ENCODE data around the gene TUBA1C.
"Not testable (repeated sequence)": the region's sequence is repeated elsewhere in the genome, so short reads cannot be mapped to it uniquely, and the experiment has no call there.

Gene TUBA1C

DNA sequence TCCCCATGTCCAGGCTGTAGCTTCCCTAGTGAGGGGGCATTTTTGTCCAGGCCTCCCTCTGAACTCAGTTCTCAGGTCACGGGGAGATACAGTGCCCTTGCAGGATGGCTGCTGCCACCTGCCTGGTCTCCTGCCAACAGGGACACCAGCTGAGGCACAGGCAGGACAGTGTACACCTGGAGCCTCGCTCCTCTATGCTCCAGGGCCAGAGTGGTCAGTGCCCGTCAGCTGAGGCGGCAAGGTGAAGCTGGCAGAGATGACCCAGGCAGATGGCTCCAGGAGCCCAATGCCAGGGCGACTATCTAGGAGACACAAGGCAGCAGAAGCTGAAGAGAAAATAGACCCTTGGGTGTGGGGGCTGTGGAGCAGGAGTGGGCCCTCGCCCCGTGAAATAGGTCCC, 12.6 kb downstream of the TUBA1C start:
- TF ChIP-seq, protein P1, sequence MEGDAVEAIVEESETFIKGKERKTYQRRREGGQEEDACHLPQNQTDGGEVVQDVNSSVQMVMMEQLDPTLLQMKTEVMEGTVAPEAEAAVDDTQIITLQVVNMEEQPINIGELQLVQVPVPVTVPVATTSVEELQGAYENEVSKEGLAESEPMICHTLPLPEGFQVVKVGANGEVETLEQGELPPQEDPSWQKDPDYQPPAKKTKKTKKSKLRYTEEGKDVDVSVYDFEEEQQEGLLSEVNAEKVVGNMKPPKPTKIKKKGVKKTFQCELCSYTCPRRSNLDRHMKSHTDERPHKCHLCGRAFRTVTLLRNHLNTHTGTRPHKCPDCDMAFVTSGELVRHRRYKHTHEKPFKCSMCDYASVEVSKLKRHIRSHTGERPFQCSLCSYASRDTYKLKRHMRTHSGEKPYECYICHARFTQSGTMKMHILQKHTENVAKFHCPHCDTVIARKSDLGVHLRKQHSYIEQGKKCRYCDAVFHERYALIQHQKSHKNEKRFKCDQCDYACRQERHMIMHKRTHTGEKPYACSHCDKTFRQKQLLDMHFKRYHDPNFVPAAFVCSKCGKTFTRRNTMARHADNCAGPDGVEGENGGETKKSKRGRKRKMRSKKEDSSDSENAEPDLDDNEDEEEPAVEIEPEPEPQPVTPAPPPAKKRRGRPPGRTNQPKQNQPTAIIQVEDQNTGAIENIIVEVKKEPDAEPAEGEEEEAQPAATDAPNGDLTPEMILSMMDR (IDR thresholded peaks at IDR 0.05; ENCODE audit: insufficient read depth, missing control alignments), result no peak
- no peak for DNase-seq (ENCODE audit: insufficient read length, low spot score)
- FAIRE-seq, result no peak

- FAIRE-seq, result no peak
- no peak for DNase-seq (ENCODE audit: insufficient read length, low spot score)
- TF ChIP-seq, protein P1 (IDR thresholded peaks at IDR 0.05; ENCODE audit: insufficient read depth, missing control alignments), result no peak
Measured at GRCh38 chr12:49279706-49280159, 14.9 kb downstream of the TUBA1C start.

DNA sequence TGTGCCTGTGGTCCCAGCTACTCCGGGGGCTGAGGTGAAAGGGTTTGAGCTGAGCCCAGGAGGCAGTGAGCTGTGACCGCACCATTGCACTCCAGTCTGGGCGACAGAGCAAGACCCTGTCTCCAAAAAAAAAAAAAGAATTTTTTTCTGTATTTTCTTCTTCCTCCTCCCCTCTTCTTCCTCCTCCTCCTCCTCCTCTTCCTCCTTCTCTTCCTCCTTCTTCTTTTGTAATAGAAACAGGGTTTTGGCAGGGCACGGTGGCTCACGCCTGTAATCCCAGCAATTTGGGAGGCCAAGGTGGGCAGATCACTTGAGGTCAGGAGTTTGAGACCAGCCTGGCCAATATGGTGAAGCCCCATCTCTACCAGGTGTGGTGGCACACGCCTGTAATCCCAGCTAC, 15.7 kb downstream of the TUBA1C start:
- FAIRE-seq; DNase-seq (ENCODE audit: insufficient read length, low spot score): not testable (repeated sequence)

DNA sequence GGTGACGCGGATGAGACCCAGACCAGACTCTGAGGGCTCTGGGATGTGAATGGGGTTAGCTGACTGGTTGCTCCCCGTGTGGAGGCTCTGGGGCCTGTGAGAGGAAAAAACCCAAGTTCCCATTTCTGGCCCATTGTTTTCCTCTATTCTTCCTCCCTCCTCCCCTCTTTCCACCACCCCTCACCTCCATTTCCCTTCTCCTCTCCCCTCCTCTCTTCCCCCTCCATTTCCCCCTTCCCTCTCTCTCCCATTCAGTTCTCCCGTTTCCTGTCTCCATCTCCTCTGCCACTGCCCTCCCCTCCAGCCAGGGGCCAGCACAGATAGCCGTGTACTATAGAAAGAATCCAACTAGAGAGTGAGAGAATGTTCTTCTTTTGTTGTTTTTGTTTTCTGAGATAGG, 17.4 kb downstream of the TUBA1C start:
- FAIRE-seq, result no peak
- no peak for DNase-seq (ENCODE audit: insufficient read length, low spot score)
- TF ChIP-seq, protein P1 (IDR thresholded peaks at IDR 0.05; ENCODE audit: insufficient read depth, missing control alignments), result no peak

GRCh38 chr12:49282740-49283375, 18.0 kb downstream of the TUBA1C start:
- DNase-seq (ENCODE audit: insufficient read length, low spot score); FAIRE-seq: not testable (repeated sequence)

DNA sequence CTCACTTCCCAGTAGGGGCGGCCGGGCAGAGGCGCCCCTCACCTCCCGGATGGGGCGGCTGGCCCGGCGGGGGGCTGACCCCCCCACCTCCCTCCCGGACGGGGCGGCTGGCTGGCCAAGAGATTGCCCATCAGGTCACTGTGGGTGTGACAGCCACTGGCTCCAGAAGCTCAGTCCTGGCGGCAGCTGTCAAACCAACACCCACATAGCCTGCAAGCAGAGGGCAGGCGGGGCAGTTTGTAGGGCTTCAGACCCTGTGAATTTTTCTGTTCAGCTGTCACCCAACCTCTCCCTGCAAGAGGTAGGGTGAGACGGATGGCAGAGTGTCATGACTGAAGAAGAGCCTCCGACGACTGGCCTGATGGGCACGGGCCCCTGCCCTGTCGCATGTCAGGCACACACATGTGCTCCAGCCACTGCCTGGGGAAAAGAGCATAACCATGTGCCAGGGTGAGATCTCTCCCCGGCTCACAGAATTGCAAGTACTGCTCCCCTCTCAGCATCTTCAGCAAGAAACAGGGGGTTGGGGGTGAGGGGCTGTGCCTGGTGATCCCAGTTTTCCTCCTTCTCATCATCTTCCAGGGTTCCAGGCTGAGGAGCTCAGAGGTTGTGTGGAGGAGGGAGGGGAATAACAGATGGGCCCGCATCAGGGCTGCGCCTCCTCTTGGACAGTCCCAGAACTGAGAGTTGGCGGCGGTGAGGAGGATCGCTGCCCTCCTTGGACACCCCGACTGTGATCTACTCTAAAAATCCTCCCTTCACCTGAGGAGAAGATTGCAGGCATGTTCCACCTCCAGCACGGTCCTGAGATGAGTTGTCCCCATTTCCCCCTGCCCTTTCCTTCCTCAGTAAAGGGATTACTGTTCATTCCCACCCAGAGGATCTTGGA, 18.9 kb downstream of the TUBA1C start:
- DNase-seq (ENCODE audit: insufficient read length, low spot score), result no peak
- FAIRE-seq, result no peak
- TF ChIP-seq, protein P1 (IDR thresholded peaks at IDR 0.05; ENCODE audit: insufficient read depth, missing control alignments), result no peak

GRCh38 chr12:49284672-49285071, 19.8 kb downstream of the TUBA1C start:
- FAIRE-seq (no peak), DNase-seq (ENCODE audit: insufficient read length, low spot score) (no peak)
- TF ChIP-seq, protein P1 (IDR thresholded peaks at IDR 0.05; ENCODE audit: insufficient read depth, missing control alignments), result no peak

DNA sequence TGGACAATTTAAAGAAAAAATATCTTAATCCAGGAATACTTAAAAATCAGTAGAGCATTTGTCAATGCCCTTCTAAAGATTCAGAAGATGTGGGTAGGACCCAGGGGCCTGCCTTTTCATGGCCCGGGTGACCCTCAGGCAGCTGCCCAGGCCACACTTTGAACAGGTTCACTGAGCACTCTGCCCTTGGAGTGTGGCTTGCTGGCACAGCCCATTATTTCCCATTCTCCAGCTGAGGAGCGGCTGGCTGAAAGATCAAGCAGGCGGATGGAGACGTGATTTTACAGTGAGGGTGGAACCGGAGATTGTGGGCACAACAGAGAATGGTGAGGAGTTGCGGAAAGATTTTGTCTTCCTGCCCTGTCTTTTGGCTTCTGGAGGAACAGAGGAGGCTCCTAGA, 23.0 kb downstream of the TUBA1C start:
- TF ChIP-seq, protein P1 (IDR thresholded peaks at IDR 0.05; ENCODE audit: insufficient read depth, missing control alignments), result no peak
- FAIRE-seq (no peak), DNase-seq (ENCODE audit: insufficient read length, low spot score) (no peak)
